Neutrophil (primary cell): ENCODE measurements around the gene MYOF.

ENCODE experiments used
- H3K27ac ChIP-seq: fragments of 200-600 bp; sonication (generic); 2 replicates; pipeline ENCODE4 v1.5.1; 2016; ENCODE audit warnings: mild to moderate bottlenecking, moderate library complexity
- H3K27me3 ChIP-seq: fragments of 200-600 bp; sonication (generic); 2 replicates; pipeline ENCODE4 v1.6.0; 2016; ENCODE audit warnings: mild to moderate bottlenecking
- H3K36me3 ChIP-seq: fragments of 200-600 bp; sonication (generic); 2 replicates; pipeline ENCODE4 v1.5.1; 2017
- H3K4me1 ChIP-seq, 2 experiments: fragments of 200-600 bp in 1 of 2; sonication (generic) in 1 of 2; 1 replicate in 1 of 2; 2 replicates in 1 of 2; pipeline versions ENCODE4 v1.5.1 to v1.6.1; 2013 to 2016; ENCODE audit warnings: low read depth in 1 of 2, low read length in 1 of 2, mild to moderate bottlenecking in 1 of 2, moderate library complexity in 1 of 2; ENCODE audit not compliant: control insufficient read depth in 1 of 2, insufficient read depth in 1 of 2
- H3K4me3 ChIP-seq, 2 experiments: fragments of 200-600 bp in 1 of 2; sonication (generic) in 1 of 2; 1 replicate in 1 of 2; 2 replicates in 1 of 2; pipeline ENCODE4 v1.5.1; 2013 to 2016; ENCODE audit warnings: low read depth in 1 of 2, low read length in 1 of 2, mild to moderate bottlenecking in 1 of 2, moderate library complexity in 1 of 2
- H3K9me3 ChIP-seq: fragments of 200-600 bp; sonication (generic); 2 replicates; pipeline ENCODE4 v1.5.1; 2016
- TF ChIP-seq, protein P1 (sequence below): fragments of 200-600 bp; sonication (generic); IDR thresholded peaks from 2 replicates; pipeline ENCODE4 v1.5.1; 2016; ENCODE audit warnings: antibody characterized with exemption

Gene MYOF

DNA sequence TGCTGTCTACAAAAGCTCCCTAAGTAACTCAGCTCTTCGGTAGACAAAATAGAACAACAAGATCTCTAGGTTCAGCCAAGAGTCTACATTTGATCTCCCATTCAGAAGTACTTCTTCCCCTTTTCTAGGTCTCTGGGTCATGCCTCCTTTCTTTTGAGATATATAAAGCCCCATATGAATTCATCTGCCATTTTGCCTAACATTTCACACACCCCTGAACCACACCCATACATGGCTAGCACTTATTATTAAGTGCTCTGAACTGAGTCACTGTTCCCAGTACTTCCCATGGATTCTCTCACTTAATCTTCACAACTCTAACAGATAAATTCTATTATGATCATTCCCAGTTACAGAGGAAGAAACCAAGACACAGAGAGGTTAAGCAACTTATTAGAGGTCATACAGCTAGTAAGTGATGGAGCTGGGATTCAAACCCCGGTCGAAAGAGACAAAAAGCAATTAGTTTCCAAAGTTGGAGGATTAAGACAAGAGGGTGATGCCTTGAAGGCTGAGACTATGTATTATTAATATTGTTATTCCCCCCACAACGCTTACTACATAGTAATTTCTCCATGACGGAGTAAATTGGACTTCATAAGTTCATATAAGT lies 17.3 kb downstream of the MYOF start:
- H3K27ac ChIP-seq = no peak overlapping the region
- H3K9me3 ChIP-seq = no peaks in the 10 kb centered on the region
- no peaks in the 10 kb centered on the region for H3K27me3 ChIP-seq
- H3K36me3 ChIP-seq = no peaks in the 10 kb centered on the region
- H3K4me3 ChIP-seq = no peak overlapping the region
- no peaks in the 10 kb centered on the region for H3K4me1 ChIP-seq
- TF ChIP-seq, protein P1, sequence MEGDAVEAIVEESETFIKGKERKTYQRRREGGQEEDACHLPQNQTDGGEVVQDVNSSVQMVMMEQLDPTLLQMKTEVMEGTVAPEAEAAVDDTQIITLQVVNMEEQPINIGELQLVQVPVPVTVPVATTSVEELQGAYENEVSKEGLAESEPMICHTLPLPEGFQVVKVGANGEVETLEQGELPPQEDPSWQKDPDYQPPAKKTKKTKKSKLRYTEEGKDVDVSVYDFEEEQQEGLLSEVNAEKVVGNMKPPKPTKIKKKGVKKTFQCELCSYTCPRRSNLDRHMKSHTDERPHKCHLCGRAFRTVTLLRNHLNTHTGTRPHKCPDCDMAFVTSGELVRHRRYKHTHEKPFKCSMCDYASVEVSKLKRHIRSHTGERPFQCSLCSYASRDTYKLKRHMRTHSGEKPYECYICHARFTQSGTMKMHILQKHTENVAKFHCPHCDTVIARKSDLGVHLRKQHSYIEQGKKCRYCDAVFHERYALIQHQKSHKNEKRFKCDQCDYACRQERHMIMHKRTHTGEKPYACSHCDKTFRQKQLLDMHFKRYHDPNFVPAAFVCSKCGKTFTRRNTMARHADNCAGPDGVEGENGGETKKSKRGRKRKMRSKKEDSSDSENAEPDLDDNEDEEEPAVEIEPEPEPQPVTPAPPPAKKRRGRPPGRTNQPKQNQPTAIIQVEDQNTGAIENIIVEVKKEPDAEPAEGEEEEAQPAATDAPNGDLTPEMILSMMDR = no peak

DNA sequence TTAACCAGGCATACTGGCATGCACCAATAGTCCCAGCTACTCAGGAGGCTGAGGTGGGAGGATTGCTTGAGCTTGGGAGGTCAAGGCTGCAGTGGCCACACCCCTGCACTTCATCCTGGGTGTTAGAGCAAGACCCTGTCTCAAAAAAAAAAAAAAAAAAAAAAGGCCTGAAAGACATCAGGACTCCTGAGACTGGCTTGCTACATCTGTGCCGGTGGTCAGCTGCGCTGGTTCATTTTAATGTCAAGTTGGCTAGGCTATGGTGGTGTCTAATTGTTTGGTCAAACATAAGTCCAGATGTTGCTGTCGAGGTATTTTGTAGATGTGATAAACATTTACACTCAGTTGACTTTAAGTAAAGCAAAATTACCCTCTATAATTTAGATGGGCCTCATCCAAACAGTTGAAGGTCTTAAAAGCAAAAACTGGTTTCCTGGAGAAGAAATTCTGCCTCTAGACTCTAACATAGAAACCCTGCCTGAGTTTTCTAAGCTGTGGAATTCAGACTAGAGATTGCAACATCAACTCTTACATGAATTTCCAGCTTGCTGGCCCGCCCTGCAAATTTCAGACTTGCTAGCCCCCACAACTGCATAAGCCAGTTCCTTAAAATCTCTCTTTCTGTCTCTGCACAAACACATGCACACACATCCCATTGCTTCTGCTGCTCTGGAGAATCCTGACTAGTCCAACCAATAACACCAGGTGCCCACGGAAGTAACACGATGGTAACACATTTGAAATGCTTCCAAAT lies 18.2 kb downstream of the MYOF start:
- Histone ChIP-seq H3K27me3 (no peaks in the 10 kb centered on the region), H3K9me3 (no peaks in the 10 kb centered on the region), H3K4me1 (no peaks in the 10 kb centered on the region), H3K27ac (no peak overlapping the region), H3K36me3 (no peaks in the 10 kb centered on the region), H3K4me3 (no peak overlapping the region)
- TF ChIP-seq, protein P1 = no peak

DNA sequence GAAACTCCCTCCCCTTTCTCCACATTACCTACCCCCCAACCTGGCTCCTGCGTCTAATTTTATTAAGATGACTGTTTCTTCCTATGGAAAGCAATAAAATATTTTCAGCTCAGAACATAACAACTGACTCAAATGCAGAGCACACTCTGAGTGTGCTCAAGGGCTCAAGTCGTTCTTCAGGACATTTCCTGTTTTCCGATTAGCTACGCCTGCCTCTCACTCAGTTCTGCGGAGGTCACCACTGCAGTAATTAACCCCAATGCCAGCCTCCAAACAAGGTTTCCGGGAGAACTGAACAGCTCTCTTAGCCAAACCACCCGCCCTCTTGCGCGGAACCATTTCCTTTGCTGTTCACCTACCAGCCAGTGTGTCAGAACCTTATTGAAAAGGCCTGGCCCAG lies 19.3 kb downstream of the MYOF start:
- H3K27ac ChIP-seq = no peak overlapping the region

DNA sequence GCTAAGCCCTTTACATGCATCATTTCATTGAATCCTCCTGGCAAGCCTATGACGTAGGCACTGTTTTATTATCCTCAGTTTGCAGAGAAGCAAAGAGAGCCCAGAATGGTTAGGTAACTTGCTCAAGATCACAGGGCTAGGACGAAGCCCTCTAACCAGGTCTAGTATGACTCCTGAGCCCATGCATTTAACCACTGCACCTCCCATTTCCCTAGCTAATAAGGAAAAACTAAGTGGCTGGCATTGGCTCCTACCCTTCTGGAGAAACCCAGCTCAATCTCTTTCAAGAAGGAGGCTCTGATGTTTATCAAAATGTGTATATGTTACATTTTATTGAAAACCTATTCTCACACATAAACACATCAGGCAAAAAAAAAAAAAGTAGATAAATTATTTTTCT lies 19.8 kb downstream of the MYOF start:
- no peak overlapping the region for H3K27ac ChIP-seq
- H3K36me3 ChIP-seq = no peaks in the 10 kb centered on the region
- no peaks in the 10 kb centered on the region for H3K4me1 ChIP-seq
- H3K9me3 ChIP-seq = no peaks in the 10 kb centered on the region
- H3K27me3 ChIP-seq = no peaks in the 10 kb centered on the region
- TF ChIP-seq, protein P1 = no peak
- no peak overlapping the region for H3K4me3 ChIP-seq

More for the DNA sequence above, 19.3 kb downstream of the MYOF start:
- TF ChIP-seq, protein P1 = no peak
- H3K27me3 ChIP-seq = no peaks in the 10 kb centered on the region
- H3K9me3 ChIP-seq = no peaks in the 10 kb centered on the region
- no peak overlapping the region for H3K4me3 ChIP-seq
- no peaks in the 10 kb centered on the region for H3K36me3 ChIP-seq
- no peaks in the 10 kb centered on the region for H3K4me1 ChIP-seq

DNA sequence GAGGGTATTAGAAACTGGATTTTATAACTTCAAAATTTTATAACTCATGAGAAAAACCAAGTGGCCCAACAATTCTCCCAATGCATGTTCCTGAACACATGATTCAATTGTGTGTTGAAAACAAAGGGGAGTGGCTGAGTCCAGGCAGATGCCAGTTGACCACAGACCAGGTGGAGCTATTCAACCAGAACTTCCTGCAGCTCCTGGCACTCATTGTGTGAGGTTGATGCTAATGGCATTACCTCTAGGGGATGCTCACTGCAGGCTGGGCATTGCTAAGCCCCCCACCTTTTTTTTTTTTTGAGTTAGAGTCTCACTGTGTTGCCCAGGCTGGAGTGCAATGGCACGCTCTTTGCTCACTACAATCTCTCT lies 20.3 kb downstream of the MYOF start:
- Histone ChIP-seq H3K27ac (no peak overlapping the region), H3K4me1 (no peaks in the 10 kb centered on the region), H3K9me3 (no peaks in the 10 kb centered on the region), H3K4me3 (no peak overlapping the region), H3K36me3 (no peaks in the 10 kb centered on the region), H3K27me3 (no peaks in the 10 kb centered on the region)
- TF ChIP-seq, protein P1 = no peak
